AG09309 (cell line): ENCODE measurements around the gene CDH16.

Source experiments
- DNase-seq: peaks from one replicate; pipeline ENCODE4 v3.0.0-alpha.2; 2010; ENCODE audit warnings: low read depth
- H3K4me3 ChIP-seq: 2 replicates; pipeline ENCODE4 v1.5.1; 2011; ENCODE audit warnings: mild to moderate bottlenecking, low read depth, low read length, moderate library complexity; ENCODE audit not compliant: control insufficient read depth
- CTCF ChIP-seq: IDR thresholded peaks from 2 replicates; pipeline ENCODE4 v1.5.1; 2011; ENCODE audit warnings: mild to moderate bottlenecking, low read depth, low read length, inconsistent platforms; ENCODE audit not compliant: insufficient read depth, control insufficient read depth; ENCODE audit errors: missing control alignments

Gene CDH16

DNA sequence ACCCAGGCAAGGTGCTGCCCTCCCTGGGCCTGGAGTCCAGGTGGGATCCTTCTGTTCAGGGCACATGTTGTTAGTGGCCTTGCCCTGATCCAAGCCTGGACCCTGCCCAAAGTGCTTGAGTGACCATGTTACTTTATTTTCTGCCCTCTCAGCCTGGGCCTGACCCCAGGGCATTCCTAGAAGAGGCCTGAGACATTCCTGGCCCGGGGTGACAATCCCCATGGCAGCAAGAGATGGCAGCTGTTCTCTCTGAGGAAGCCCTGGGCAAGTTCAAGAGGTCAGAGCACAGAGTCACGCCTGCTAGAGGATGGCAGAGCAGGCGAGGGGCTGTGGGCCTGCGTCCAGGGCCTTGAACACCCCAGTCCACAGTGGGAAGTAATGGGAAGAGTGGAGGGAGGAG is 5.0 kb downstream of the CDH16 start:
- no peak for TF ChIP-seq CTCF
- DNase-seq = no peak
- H3K4me3 ChIP-seq = no peak overlapping the region

- no peak overlapping the region for H3K4me3 ChIP-seq
- no peak for DNase-seq
- no peak for TF ChIP-seq CTCF
Observed at GRCh38 chr16:66913081-66913480, 5.6 kb downstream of the CDH16 start.

GRCh38 chr16:66911801-66912200 is 6.9 kb downstream of the CDH16 start:
- no peak for TF ChIP-seq CTCF
- DNase-seq = no peak
- no peak overlapping the region for H3K4me3 ChIP-seq

DNA sequence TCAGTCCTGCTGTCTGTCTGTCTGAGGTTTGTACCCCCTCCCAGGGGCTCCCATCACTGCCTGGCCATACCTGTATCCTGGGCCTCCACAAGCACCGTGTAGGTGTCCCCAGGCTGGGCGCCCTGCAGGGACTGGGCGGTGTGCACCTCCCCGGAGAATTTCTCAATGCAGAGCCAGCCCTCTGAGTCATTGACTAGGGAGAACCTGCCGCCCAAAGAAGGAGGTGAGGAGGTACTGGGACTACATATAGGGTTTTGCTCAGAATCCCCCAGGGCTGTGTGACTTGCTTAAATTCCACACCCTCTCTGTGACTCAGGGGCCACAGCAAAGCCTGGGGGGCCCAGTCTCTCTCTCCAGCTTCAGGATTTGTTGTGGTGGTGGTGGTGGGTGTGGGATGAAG is 7.6 kb downstream of the CDH16 start:
- TF ChIP-seq CTCF = no peak
- DNase-seq = no peak
- no peak overlapping the region for H3K4me3 ChIP-seq

GRCh38 chr16:66910175-66910940 is 8.3 kb downstream of the CDH16 start:
- no peak for DNase-seq
- no peak overlapping the region for H3K4me3 ChIP-seq
- TF ChIP-seq CTCF = no peak

DNA sequence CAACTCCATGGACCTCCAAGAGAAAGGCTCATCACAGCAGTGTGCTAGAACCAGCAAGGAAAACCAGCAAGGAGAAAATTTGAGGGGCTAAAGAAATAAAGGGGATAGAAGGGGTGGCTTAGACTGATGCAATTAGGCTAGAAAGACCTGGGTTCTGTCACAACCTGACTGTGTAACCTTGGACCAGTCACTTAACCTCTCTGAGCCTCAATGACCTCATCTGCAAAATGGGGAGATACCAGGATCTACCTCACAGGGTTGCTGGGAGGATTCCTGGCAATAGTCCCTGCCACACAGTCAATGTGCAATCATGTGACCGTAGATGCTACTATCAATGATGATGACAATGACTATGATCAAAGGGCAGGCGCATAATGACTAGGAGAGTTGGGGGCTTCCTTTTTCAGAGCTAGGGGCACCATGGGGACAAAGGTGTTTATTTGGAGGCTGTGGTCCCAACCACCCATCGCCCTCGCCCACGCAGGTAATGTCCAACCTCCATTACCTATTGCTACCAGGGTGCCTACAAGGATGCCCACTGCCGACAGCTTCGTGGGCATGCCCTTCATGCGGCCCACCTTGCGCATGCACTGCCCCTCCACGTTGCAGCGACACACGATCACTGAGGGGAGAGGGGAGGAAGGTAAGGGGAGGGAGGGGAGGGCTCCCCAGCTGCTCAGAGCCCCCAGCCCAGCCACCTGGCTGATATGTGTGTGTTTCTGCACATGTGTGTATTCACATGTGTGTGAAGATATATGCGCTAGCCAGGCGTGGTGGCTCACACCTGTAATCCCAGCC is 9.7 kb downstream of the CDH16 start:
- no peak for TF ChIP-seq CTCF
- no peak overlapping the region for H3K4me3 ChIP-seq
- no peak for DNase-seq
